ENCODE measurements around the gene ZC3H10.

- no peak for TF ChIP-seq CTCF (conservative IDR thresholded peaks at IDR 0.05; ENCODE audit: low read depth, low read length)
- TF ChIP-seq EZH2 (IDR thresholded peaks at IDR 0.05; ENCODE audit: borderline replicate concordance, low read depth, low read length, poor library complexity, severe bottlenecking) = no peak
Measured at GRCh38 chr12:56082967-56083366, 35.1 kb upstream of the ZC3H10 start.

All from A673 (cell line).